ENCODE measurements around the gene BAIAP2. TPM values are rescaled to one million over a fixed set of nuclear protein-coding genes. Genes with fewer than 3 reads are reported as not detected.

The BAIAP2 gene
- total RNA-seq, 1 experiment from 2014 or later: 67.0 TPM

- peaks cover 57% of the 10 kb centered on the region for H3K36me3 Mint-ChIP-seq (ENCODE audit: insufficient read depth, unreplicated experiment)
- intact Hi-C loops (cut with micrococcal nuclease): no loop called here
- peaks cover 32% of the 10 kb centered on the region for H3K4me1 Mint-ChIP-seq (ENCODE audit: insufficient read depth, unreplicated experiment)
- no TSS peak for BruUV-seq (replicated peaks)
- no peak overlapping the region for H3K4me3 Mint-ChIP-seq (ENCODE audit: unreplicated experiment)
- no peaks in the 10 kb centered on the region for H3K9me3 Mint-ChIP-seq (ENCODE audit: unreplicated experiment)
- no peaks in the 10 kb centered on the region for H3K27me3 Mint-ChIP-seq (ENCODE audit: insufficient read depth, unreplicated experiment)
- DNase-seq (ENCODE audit: unreplicated experiment): peak; percentile 62
- ChIA-PET CTCF (interaction anchor here (0.7 to 1.1 kb wide), 2 partner anchors 67 to 127 kb away, joined by 5 read pairs; no protein-coding TSS in a partner anchor), POLR2A (interaction anchor here (0.8 to 1.1 kb wide), 2 partner anchors 33 to 67 kb away, joined by 3 to 5 read pairs; no protein-coding TSS in a partner anchor)
- no peak overlapping the region for H3K27ac Mint-ChIP-seq (ENCODE audit: low read depth, unreplicated experiment)
- TF ChIP-seq CTCF (IDR thresholded peaks at IDR 0.05; ENCODE audit: unreplicated experiment): no peak
These were observed 55.6 kb downstream of the BAIAP2 start for GRCh38 chr17:81090361-81091136.

- Mint-ChIP-seq H3K27me3 (ENCODE audit: insufficient read depth, unreplicated experiment) (no peaks in the 10 kb centered on the region), H3K4me3 (ENCODE audit: unreplicated experiment) (no peak overlapping the region), H3K36me3 (ENCODE audit: insufficient read depth, unreplicated experiment) (peaks cover 55% of the 10 kb centered on the region), H3K27ac (ENCODE audit: low read depth, unreplicated experiment) (no peak overlapping the region), H3K9me3 (ENCODE audit: unreplicated experiment) (no peaks in the 10 kb centered on the region), H3K4me1 (ENCODE audit: insufficient read depth, unreplicated experiment) (peaks cover 38% of the 10 kb centered on the region)
- no TSS peak for BruUV-seq (replicated peaks)
- ChIA-PET CTCF (interaction anchor here (1.1 kb wide), 1 partner anchor 68 kb away, joined by 5 read pairs; no protein-coding TSS in a partner anchor), POLR2A (no interaction called here)
- DNase-seq (ENCODE audit: unreplicated experiment): no peak
- intact Hi-C loops (cut with micrococcal nuclease): no loop called here
- TF ChIP-seq CTCF (IDR thresholded peaks at IDR 0.05; ENCODE audit: unreplicated experiment): no peak
These were observed 56.2 kb downstream of the BAIAP2 start for GRCh38 chr17:81091154-81091553.

- POLR2A ChIA-PET: interaction anchor here (1.6 kb wide), 1 partner anchor 48 kb away, joined by 5 read pairs; no protein-coding TSS in a partner anchor
- no TSS peak for BruUV-seq (replicated peaks)
- CTCF ChIA-PET: interaction anchor here (0.7 to 1.3 kb wide), 4 partner anchors 43 to 69 kb away, joined by 3 to 5 read pairs (median 3); no protein-coding TSS in a partner anchor
- H3K27ac Mint-ChIP-seq (ENCODE audit: low read depth, unreplicated experiment): no peak overlapping the region
- no peak overlapping the region for H3K4me3 Mint-ChIP-seq (ENCODE audit: unreplicated experiment)
- DNase-seq (ENCODE audit: unreplicated experiment): no peak
- no peaks in the 10 kb centered on the region for H3K27me3 Mint-ChIP-seq (ENCODE audit: insufficient read depth, unreplicated experiment)
- TF ChIP-seq CTCF (IDR thresholded peaks at IDR 0.05; ENCODE audit: unreplicated experiment): no peak
- intact Hi-C loops (cut with micrococcal nuclease): no loop called here
- H3K36me3 Mint-ChIP-seq (ENCODE audit: insufficient read depth, unreplicated experiment): peaks cover 47% of the 10 kb centered on the region
- H3K4me1 Mint-ChIP-seq (ENCODE audit: insufficient read depth, unreplicated experiment): peaks cover 42% of the 10 kb centered on the region
- H3K9me3 Mint-ChIP-seq (ENCODE audit: unreplicated experiment): no peaks in the 10 kb centered on the region
These were observed 57.0 kb downstream of the BAIAP2 start for GRCh38 chr17:81091774-81092517.

GRCh38 chr17:81092518-81093095, 57.7 kb downstream of the BAIAP2 start:
- CTCF ChIA-PET: interaction anchor here (0.7 to 1.3 kb wide), 3 partner anchors 43 to 69 kb away, joined by 3 read pairs; no protein-coding TSS in a partner anchor
- DNase-seq (ENCODE audit: unreplicated experiment): no peak
- no peak overlapping the region for H3K27ac Mint-ChIP-seq (ENCODE audit: low read depth, unreplicated experiment)
- no peak for TF ChIP-seq CTCF (IDR thresholded peaks at IDR 0.05; ENCODE audit: unreplicated experiment)
- no peaks in the 10 kb centered on the region for H3K27me3 Mint-ChIP-seq (ENCODE audit: insufficient read depth, unreplicated experiment)
- no peaks in the 10 kb centered on the region for H3K9me3 Mint-ChIP-seq (ENCODE audit: unreplicated experiment)
- H3K4me3 Mint-ChIP-seq (ENCODE audit: unreplicated experiment): no peak overlapping the region
- peaks cover 42% of the 10 kb centered on the region for H3K4me1 Mint-ChIP-seq (ENCODE audit: insufficient read depth, unreplicated experiment)
- peaks cover 43% of the 10 kb centered on the region for H3K36me3 Mint-ChIP-seq (ENCODE audit: insufficient read depth, unreplicated experiment)
- no TSS peak for BruUV-seq (replicated peaks)
- POLR2A ChIA-PET: interaction anchor here (1.6 kb wide), 1 partner anchor 49 kb away, joined by 5 read pairs; no protein-coding TSS in a partner anchor
- intact Hi-C loops (cut with micrococcal nuclease): no loop called here

Measured in MCF 10A (cell line).